Naive B cell (primary cell): ENCODE results near the gene ZNF792. TPM values are rescaled to one million over a fixed set of nuclear protein-coding genes. Genes with fewer than 3 reads are reported as not detected.

Experiments used
- ATAC-seq, 2 donors: fragments of 150-1000 bp; cut with Tn5 transposase; 2 replicates each; pipeline ENCODE4 v1.10.0; 2021; ENCODE audit warnings: low read depth in 2 of 2, mild to moderate bottlenecking in 2 of 2, moderate library complexity in 2 of 2
- DNase-seq: peaks from one replicate; pipeline ENCODE4 v3.0.0; 2022
- H3K27ac Mint-ChIP-seq, 6 donors: one replicate each; pipeline ENCODE4 v1.8.0; 2020 to 2022; ENCODE audit warnings: mild to moderate bottlenecking in 6 of 6, mixed read lengths in 6 of 6, moderate library complexity in 5 of 6, inconsistent platforms in 2 of 6
- H3K27me3 Mint-ChIP-seq, 3 donors: one replicate each; pipeline ENCODE4 v1.8.0; 2021 to 2022; ENCODE audit warnings: mixed read lengths in 3 of 3, mild to moderate bottlenecking in 1 of 3
- H3K36me3 Mint-ChIP-seq, 2 donors: one replicate each; pipeline ENCODE4 v1.8.0; 2020 to 2022; ENCODE audit warnings: mixed read lengths in 2 of 2, inconsistent platforms in 1 of 2, mild to moderate bottlenecking in 1 of 2
- H3K4me1 Mint-ChIP-seq, 3 donors: one replicate each; pipeline ENCODE4 v1.8.0; 2020 to 2022; ENCODE audit warnings: mixed read lengths in 3 of 3, inconsistent platforms in 1 of 3, mild to moderate bottlenecking in 1 of 3, moderate library complexity in 1 of 3
- H3K4me3 Mint-ChIP-seq, 8 donors: one replicate each; pipeline ENCODE4 v1.8.0; 2020 to 2022; ENCODE audit warnings: mild to moderate bottlenecking in 8 of 8, mixed read lengths in 8 of 8, moderate library complexity in 8 of 8, inconsistent platforms in 2 of 8
- H3K9me3 Mint-ChIP-seq, 7 donors: one replicate each; pipeline ENCODE4 v1.8.0; 2020 to 2022; ENCODE audit warnings: mixed read lengths in 7 of 7, mild to moderate bottlenecking in 5 of 7, inconsistent platforms in 2 of 7, moderate library complexity in 1 of 7
- polyA plus RNA-seq, 6 donors: library from polyadenylated mRNA; unstranded; fragments of 300-500 nt; fragmentation: Illumina TruSeq; gene quantifications; one replicate each; pipeline ENCODE4 v1.2.3, GENCODE V29; 2021; ENCODE audit warnings: low read depth in 6 of 6

Gene ZNF792
- polyA plus RNA-seq, 6 donors from 2014 or later = 6.7 to 14.7 (median 8.8) TPM

GRCh38 chr19:34960103-34960805 is 3.8 kb downstream of the ZNF792 start:
- H3K27me3 Mint-ChIP-seq = no peaks in the 10 kb centered on the region
- ATAC-seq = no peak
- H3K27ac Mint-ChIP-seq = peak overlapping the region in 4 of 6 donors; percentile 10 to 84 (median 42)
- peaks cover 60 to 62% of the 10 kb centered on the region in 2 donors for H3K36me3 Mint-ChIP-seq
- peaks cover 20 to 71% (median 61%) of the 10 kb centered on the region in 7 donors for H3K9me3 Mint-ChIP-seq
- H3K4me3 Mint-ChIP-seq = peak overlapping the region in 6 of 8 donors; percentile 8 to 75 (median 56)
- H3K4me1 Mint-ChIP-seq = peaks cover 30 to 34% (median 30%) of the 10 kb centered on the region in 3 donors
- no peak for DNase-seq

- Mint-ChIP-seq H3K9me3 (peaks cover 20 to 77% (median 66%) of the 10 kb centered on the region in 7 donors), H3K4me1 (peaks cover 27 to 34% (median 30%) of the 10 kb centered on the region in 3 donors), H3K4me3 (no peak overlapping the region), H3K27me3 (no peaks in the 10 kb centered on the region), H3K36me3 (peaks cover 66 to 68% of the 10 kb centered on the region in 2 donors), H3K27ac (peak overlapping the region in 2 of 6 donors; percentile 7 to 49)
- ATAC-seq (no peak), DNase-seq (no peak)
Measured at GRCh38 chr19:34959021-34959420, 5.0 kb downstream of the ZNF792 start.

GRCh38 chr19:34957830-34958751 is 5.9 kb downstream of the ZNF792 start:
- Mint-ChIP-seq H3K4me3 (no peak overlapping the region), H3K4me1 (peaks cover 24 to 29% (median 27%) of the 10 kb centered on the region in 3 donors), H3K27ac (peak overlapping the region in 2 of 6 donors; percentile 15 to 42), H3K27me3 (no peaks in the 10 kb centered on the region), H3K36me3 (peaks cover 72 to 77% of the 10 kb centered on the region in 2 donors), H3K9me3 (peaks cover 20 to 86% (median 71%) of the 10 kb centered on the region in 7 donors)
- DNase-seq (no peak), ATAC-seq (no peak)

- no peak overlapping the region for H3K4me3 Mint-ChIP-seq
- H3K9me3 Mint-ChIP-seq = peaks cover 6 to 72% (median 50%) of the 10 kb centered on the region in 7 donors
- H3K27ac Mint-ChIP-seq = no peak overlapping the region
Measured at GRCh38 chr19:34953092-34953491, 10.9 kb downstream of the ZNF792 start.

GRCh38 chr19:34943861-34944573 is 20.0 kb downstream of the ZNF792 start:
- H3K27me3 Mint-ChIP-seq = no peaks in the 10 kb centered on the region
- peaks cover 27 to 40% of the 10 kb centered on the region in 2 donors for H3K36me3 Mint-ChIP-seq
- peaks cover 8 to 40% (median 20%) of the 10 kb centered on the region in 7 donors for H3K9me3 Mint-ChIP-seq
- no peak overlapping the region for H3K4me3 Mint-ChIP-seq
- no peaks in the 10 kb centered on the region for H3K4me1 Mint-ChIP-seq
- ATAC-seq (no peak), DNase-seq (no peak)
- H3K27ac Mint-ChIP-seq = peak overlapping the region in 1 of 6 donors; percentile 57

More at GRCh38 chr19:34953092-34953491, 10.9 kb downstream of the ZNF792 start:
- no peak for DNase-seq
- Mint-ChIP-seq H3K4me1 (peaks cover 0 to 2% (median 0%) of the 10 kb centered on the region in 3 donors), H3K27me3 (no peaks in the 10 kb centered on the region), H3K36me3 (peaks cover 65 to 66% of the 10 kb centered on the region in 2 donors)
- ATAC-seq = no peak

- no peak overlapping the region for H3K4me3 Mint-ChIP-seq
- DNase-seq = no peak
- H3K27ac Mint-ChIP-seq = peak overlapping the region in 1 of 6 donors; percentile 47
- no peaks in the 10 kb centered on the region for H3K27me3 Mint-ChIP-seq
- H3K9me3 Mint-ChIP-seq = peaks cover 7 to 22% (median 14%) of the 10 kb centered on the region in 7 donors
- H3K36me3 Mint-ChIP-seq = peaks cover 39 to 47% of the 10 kb centered on the region in 2 donors
- H3K4me1 Mint-ChIP-seq = no peaks in the 10 kb centered on the region
- no peak for ATAC-seq
Measured at GRCh38 chr19:34938886-34939285, 25.1 kb downstream of the ZNF792 start.

GRCh38 chr19:34936184-34936583 is 27.8 kb downstream of the ZNF792 start:
- ATAC-seq (no peak), DNase-seq (no peak)

GRCh38 chr19:34932494-34932893 is 31.5 kb downstream of the ZNF792 start:
- H3K9me3 Mint-ChIP-seq = peaks cover 0 to 3% (median 0%) of the 10 kb centered on the region in 7 donors
- no peaks in the 10 kb centered on the region for H3K27me3 Mint-ChIP-seq
- ATAC-seq (no peak), DNase-seq (no peak)
- no peak overlapping the region for H3K4me3 Mint-ChIP-seq
- no peak overlapping the region for H3K27ac Mint-ChIP-seq
- H3K36me3 Mint-ChIP-seq = peaks cover 29 to 30% of the 10 kb centered on the region in 2 donors
- H3K4me1 Mint-ChIP-seq = peaks cover 0 to 15% (median 2%) of the 10 kb centered on the region in 3 donors

More at GRCh38 chr19:34936184-34936583, 27.8 kb downstream of the ZNF792 start:
- Mint-ChIP-seq H3K4me3 (no peak overlapping the region), H3K36me3 (peaks cover 29 to 32% of the 10 kb centered on the region in 2 donors), H3K27ac (no peak overlapping the region), H3K27me3 (no peaks in the 10 kb centered on the region), H3K4me1 (no peaks in the 10 kb centered on the region), H3K9me3 (peaks cover 0 to 3% (median 0%) of the 10 kb centered on the region in 7 donors)

GRCh38 chr19:34926685-34927375 is 37.2 kb downstream of the ZNF792 start, which contains the start of gene ZNF30:
Gene ZNF30 (plus strand): TSS chr19:34926903. CDS start chr19:34929948, 3,045 bp downstream.
- peak; percentile 68 for DNase-seq
- Mint-ChIP-seq H3K9me3 (peaks cover 0 to 3% (median 0%) of the 10 kb centered on the region in 7 donors), H3K4me3 (peak within 1 kb of the TSS; percentile 89 to 96 (median 94)), H3K36me3 (peaks cover 0 to 6% of the 10 kb centered on the region in 2 donors), H3K27me3 (peaks cover 5 to 14% (median 6%) of the 10 kb centered on the region in 3 donors), H3K4me1 (peaks cover 0 to 24% (median 12%) of the 10 kb centered on the region in 3 donors), H3K27ac (peak within 1 kb of the TSS in 5 of 6 donors; percentile 51 to 69 (median 58))
- ATAC-seq = peak; percentile 98 to 100

- Mint-ChIP-seq H3K4me3 (peak overlapping the region in 6 of 8 donors; percentile 89 to 95 (median 94)), H3K9me3 (peaks cover 0 to 3% (median 0%) of the 10 kb centered on the region in 7 donors), H3K27ac (no peak overlapping the region), H3K36me3 (peaks cover 0 to 6% of the 10 kb centered on the region in 2 donors), H3K4me1 (peaks cover 0 to 24% (median 12%) of the 10 kb centered on the region in 3 donors), H3K27me3 (peaks cover 6 to 14% (median 7%) of the 10 kb centered on the region in 3 donors)
- DNase-seq (no peak), ATAC-seq (no peak)
Measured at GRCh38 chr19:34926361-34926684, 37.7 kb downstream of the ZNF792 start.

GRCh38 chr19:34925278-34925855 is 38.7 kb downstream of the ZNF792 start:
- DNase-seq (no peak), ATAC-seq (no peak)
- Mint-ChIP-seq H3K27ac (no peak overlapping the region), H3K4me1 (peaks cover 0 to 24% (median 12%) of the 10 kb centered on the region in 3 donors), H3K9me3 (peaks cover 0 to 3% (median 0%) of the 10 kb centered on the region in 7 donors), H3K36me3 (peaks cover 0 to 6% of the 10 kb centered on the region in 2 donors), H3K27me3 (peaks cover 13 to 21% (median 13%) of the 10 kb centered on the region in 3 donors), H3K4me3 (peak overlapping the region in 3 of 8 donors; percentile 32 to 89 (median 40))
